ENCODE measurements around the gene BSPH1. TPM values are rescaled to one million over a fixed set of nuclear protein-coding genes. Genes with fewer than 3 reads are reported as not detected.
"Not testable (repeated sequence)": the region's sequence is repeated elsewhere in the genome, so short reads cannot be mapped to it uniquely, and the experiment has no call there.

Gene BSPH1
- total RNA-seq, 1 experiment from 2014 or later, result 0.25 TPM

GRCh38 chr19:47920107-47920506 is 71.9 kb downstream of the BSPH1 start:
- DNase-seq (ENCODE audit: low read depth), result not testable (repeated sequence)

Other genes starting within 250 kb of the BSPH1 start
- 19.6 and 31.0 TPM in 2 replicates for gene NOP53, start 246.6 kb downstream of the BSPH1 start, total RNA-seq (2014; rRNA removed; shearing (Covaris generic))
- gene SELENOW, start 213.5 kb downstream of the BSPH1 start, total RNA-seq (2014; rRNA removed; shearing (Covaris generic)), result 366 and 459 TPM in 2 replicates
- not detected in 2 replicates for gene TPRX1, start 187.6 kb downstream of the BSPH1 start, total RNA-seq (2014; rRNA removed; shearing (Covaris generic))
- gene CRX, start 170.2 kb downstream of the BSPH1 start, total RNA-seq (2014; rRNA removed; shearing (Covaris generic)), result not detected in 2 replicates
- not detected in 2 replicates for gene TPRX2, start 132.9 kb downstream of the BSPH1 start, total RNA-seq (2014; rRNA removed; shearing (Covaris generic))
- gene SULT2A1, start 105.9 kb downstream of the BSPH1 start, total RNA-seq (2014; rRNA removed; shearing (Covaris generic)), result not detected in 2 replicates
- 24.4 and 33.3 TPM in 2 replicates for gene ELSPBP1, start 2.5 kb upstream of the BSPH1 start, total RNA-seq (2014; rRNA removed; shearing (Covaris generic))
- gene CABP5, start 51.9 kb upstream of the BSPH1 start, total RNA-seq (2014; rRNA removed; shearing (Covaris generic)), result 1.1 and 2.8 TPM in 2 replicates
- gene PLA2G4C, start 118.6 kb upstream of the BSPH1 start, total RNA-seq (2014; rRNA removed; shearing (Covaris generic)), result 14.7 and 22.8 TPM in 2 replicates
- gene LIG1, start 178.2 kb upstream of the BSPH1 start, total RNA-seq (2014; rRNA removed; shearing (Covaris generic)), result 36.4 and 55.9 TPM in 2 replicates
- gene ZSWIM9, start 178.5 kb upstream of the BSPH1 start, total RNA-seq (2014; rRNA removed; shearing (Covaris generic)), result 0.52 and 1.6 TPM in 2 replicates